ENCODE results near the gene RPP25L.

Gene RPP25L

GRCh38 chr9:34573599-34574325 lies 38.1 kb downstream of the RPP25L start:
- H3K36me3 ChIP-seq (ENCODE audit: control insufficient read depth, insufficient read depth, low read length), result no peaks in the 10 kb centered on the region
- H3K4me3 ChIP-seq (ENCODE audit: low read depth, low read length), result no peak overlapping the region
- H3K4me1 ChIP-seq (ENCODE audit: control insufficient read depth, insufficient read depth, low read length), result peaks cover 57% of the 10 kb centered on the region
- no peak overlapping the region for H3K27ac ChIP-seq (ENCODE audit: low read depth, low read length)
- no peaks in the 10 kb centered on the region for H3K9me3 ChIP-seq (ENCODE audit: control insufficient read depth, insufficient read depth, low read depth, low read length)
- peaks cover 26% of the 10 kb centered on the region for H3K27me3 ChIP-seq (ENCODE audit: control insufficient read depth, insufficient read depth, low read length)
- no peak overlapping the region for H3K9ac ChIP-seq (ENCODE audit: low read length)

DNA sequence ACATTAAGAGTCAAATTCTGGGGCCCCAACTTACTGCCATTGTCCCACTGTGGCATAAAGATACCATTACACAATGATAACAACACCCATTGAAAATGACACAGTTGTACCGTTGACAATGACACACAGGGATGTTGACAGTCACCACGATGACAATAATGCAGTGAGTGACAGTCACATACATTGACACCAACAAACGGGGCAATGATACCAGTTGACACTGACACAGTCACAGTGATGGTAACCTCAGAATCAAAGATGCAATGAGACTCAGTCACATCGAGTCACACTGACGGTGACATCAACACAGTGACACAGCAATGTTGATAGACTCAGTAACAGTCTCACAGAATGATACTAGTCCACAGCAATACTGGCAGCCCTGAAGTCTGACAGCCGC lies 39.3 kb downstream of the RPP25L start:
- Histone ChIP-seq H3K27ac (ENCODE audit: low read depth, low read length) (no peak overlapping the region), H3K9ac (ENCODE audit: low read length) (no peak overlapping the region), H3K4me1 (ENCODE audit: control insufficient read depth, insufficient read depth, low read length) (peaks cover 59% of the 10 kb centered on the region), H3K4me3 (ENCODE audit: low read depth, low read length) (no peak overlapping the region), H3K27me3 (ENCODE audit: control insufficient read depth, insufficient read depth, low read length) (peaks cover 21% of the 10 kb centered on the region), H3K36me3 (ENCODE audit: control insufficient read depth, insufficient read depth, low read length) (no peaks in the 10 kb centered on the region), H3K9me3 (ENCODE audit: control insufficient read depth, insufficient read depth, low read depth, low read length) (no peaks in the 10 kb centered on the region)

DNA sequence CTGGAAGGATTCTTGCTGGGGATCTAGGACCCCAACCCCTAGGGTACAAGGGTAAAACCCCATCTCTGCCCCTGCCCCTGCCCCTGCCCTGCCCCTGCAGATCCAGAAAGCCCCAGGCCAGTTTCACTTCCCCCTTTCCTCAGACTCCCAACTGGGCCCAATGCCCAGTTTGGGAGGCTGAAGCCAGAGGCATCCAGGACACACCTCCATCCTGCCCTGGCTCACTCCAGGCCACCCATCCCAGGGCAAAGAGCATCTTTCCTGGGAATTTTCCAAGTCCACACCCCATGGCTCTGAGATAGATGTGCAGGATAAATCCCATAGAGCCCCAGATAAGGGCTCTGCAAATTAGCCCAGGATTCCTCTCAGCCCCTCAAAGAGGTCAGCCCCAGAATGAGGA lies 39.8 kb downstream of the RPP25L start:
- Histone ChIP-seq H3K36me3 (ENCODE audit: control insufficient read depth, insufficient read depth, low read length) (no peaks in the 10 kb centered on the region), H3K27ac (ENCODE audit: low read depth, low read length) (no peak overlapping the region), H3K9ac (ENCODE audit: low read length) (no peak overlapping the region), H3K4me1 (ENCODE audit: control insufficient read depth, insufficient read depth, low read length) (peaks cover 54% of the 10 kb centered on the region), H3K4me3 (ENCODE audit: low read depth, low read length) (no peak overlapping the region), H3K9me3 (ENCODE audit: control insufficient read depth, insufficient read depth, low read depth, low read length) (no peaks in the 10 kb centered on the region), H3K27me3 (ENCODE audit: control insufficient read depth, insufficient read depth, low read length) (peaks cover 16% of the 10 kb centered on the region)

GRCh38 chr9:34571481-34571810 lies 40.5 kb downstream of the RPP25L start:
- Histone ChIP-seq H3K9me3 (ENCODE audit: control insufficient read depth, insufficient read depth, low read depth, low read length) (no peaks in the 10 kb centered on the region), H3K27me3 (ENCODE audit: control insufficient read depth, insufficient read depth, low read length) (peaks cover 10% of the 10 kb centered on the region), H3K9ac (ENCODE audit: low read length) (no peak overlapping the region), H3K36me3 (ENCODE audit: control insufficient read depth, insufficient read depth, low read length) (no peaks in the 10 kb centered on the region), H3K4me1 (ENCODE audit: control insufficient read depth, insufficient read depth, low read length) (peaks cover 52% of the 10 kb centered on the region), H3K27ac (ENCODE audit: low read depth, low read length) (no peak overlapping the region), H3K4me3 (ENCODE audit: low read depth, low read length) (no peak overlapping the region)

GRCh38 chr9:34570809-34571480 lies 41.0 kb downstream of the RPP25L start:
- H3K9ac ChIP-seq (ENCODE audit: low read length), result no peak overlapping the region
- H3K27ac ChIP-seq (ENCODE audit: low read depth, low read length), result no peak overlapping the region
- peaks cover 52% of the 10 kb centered on the region for H3K4me1 ChIP-seq (ENCODE audit: control insufficient read depth, insufficient read depth, low read length)
- no peaks in the 10 kb centered on the region for H3K36me3 ChIP-seq (ENCODE audit: control insufficient read depth, insufficient read depth, low read length)
- peaks cover 6% of the 10 kb centered on the region; the same call in 1 of the 2 replicates for H3K27me3 ChIP-seq (ENCODE audit: control insufficient read depth, insufficient read depth, low read length)
- no peaks in the 10 kb centered on the region for H3K9me3 ChIP-seq (ENCODE audit: control insufficient read depth, insufficient read depth, low read depth, low read length)
- no peak overlapping the region for H3K4me3 ChIP-seq (ENCODE audit: low read depth, low read length)

GRCh38 chr9:34570376-34570775 lies 41.5 kb downstream of the RPP25L start:
- Histone ChIP-seq H3K4me1 (ENCODE audit: control insufficient read depth, insufficient read depth, low read length) (peaks cover 53% of the 10 kb centered on the region), H3K9me3 (ENCODE audit: control insufficient read depth, insufficient read depth, low read depth, low read length) (no peaks in the 10 kb centered on the region), H3K4me3 (ENCODE audit: low read depth, low read length) (no peak overlapping the region), H3K36me3 (ENCODE audit: control insufficient read depth, insufficient read depth, low read length) (no peaks in the 10 kb centered on the region), H3K27ac (ENCODE audit: low read depth, low read length) (no peak overlapping the region), H3K27me3 (ENCODE audit: control insufficient read depth, insufficient read depth, low read length) (peaks cover 3% of the 10 kb centered on the region; the same call in 1 of the 2 replicates), H3K9ac (ENCODE audit: low read length) (no peak overlapping the region)

GRCh38 chr9:34568774-34569173 lies 43.1 kb downstream of the RPP25L start:
- Histone ChIP-seq H3K27ac (ENCODE audit: low read depth, low read length) (no peak overlapping the region), H3K9me3 (ENCODE audit: control insufficient read depth, insufficient read depth, low read depth, low read length) (no peaks in the 10 kb centered on the region), H3K4me1 (ENCODE audit: control insufficient read depth, insufficient read depth, low read length) (peaks cover 50% of the 10 kb centered on the region), H3K36me3 (ENCODE audit: control insufficient read depth, insufficient read depth, low read length) (no peaks in the 10 kb centered on the region), H3K9ac (ENCODE audit: low read length) (no peak overlapping the region), H3K4me3 (ENCODE audit: low read depth, low read length) (no peak overlapping the region), H3K27me3 (ENCODE audit: control insufficient read depth, insufficient read depth, low read length) (peaks cover 5% of the 10 kb centered on the region; the same call in 1 of the 2 replicates)

GRCh38 chr9:34568133-34568532 lies 43.8 kb downstream of the RPP25L start:
- H3K9ac ChIP-seq (ENCODE audit: low read length), result no peak overlapping the region
- H3K27ac ChIP-seq (ENCODE audit: low read depth, low read length), result no peak overlapping the region
- no peak overlapping the region for H3K4me3 ChIP-seq (ENCODE audit: low read depth, low read length)
- H3K9me3 ChIP-seq (ENCODE audit: control insufficient read depth, insufficient read depth, low read depth, low read length), result no peaks in the 10 kb centered on the region
- peaks cover 47% of the 10 kb centered on the region for H3K4me1 ChIP-seq (ENCODE audit: control insufficient read depth, insufficient read depth, low read length)
- no peaks in the 10 kb centered on the region for H3K36me3 ChIP-seq (ENCODE audit: control insufficient read depth, insufficient read depth, low read length)
- H3K27me3 ChIP-seq (ENCODE audit: control insufficient read depth, insufficient read depth, low read length), result peaks cover 10% of the 10 kb centered on the region; the same call in 1 of the 2 replicates

GRCh38 chr9:34566972-34567371 lies 44.9 kb downstream of the RPP25L start:
- Histone ChIP-seq H3K4me3 (ENCODE audit: low read depth, low read length) (no peak overlapping the region), H3K9me3 (ENCODE audit: control insufficient read depth, insufficient read depth, low read depth, low read length) (no peaks in the 10 kb centered on the region), H3K27ac (ENCODE audit: low read depth, low read length) (no peak overlapping the region), H3K4me1 (ENCODE audit: control insufficient read depth, insufficient read depth, low read length) (peaks cover 47% of the 10 kb centered on the region), H3K27me3 (ENCODE audit: control insufficient read depth, insufficient read depth, low read length) (peaks cover 10% of the 10 kb centered on the region; the same call in 1 of the 2 replicates), H3K9ac (ENCODE audit: low read length) (no peak overlapping the region), H3K36me3 (ENCODE audit: control insufficient read depth, insufficient read depth, low read length) (no peaks in the 10 kb centered on the region)

DNA sequence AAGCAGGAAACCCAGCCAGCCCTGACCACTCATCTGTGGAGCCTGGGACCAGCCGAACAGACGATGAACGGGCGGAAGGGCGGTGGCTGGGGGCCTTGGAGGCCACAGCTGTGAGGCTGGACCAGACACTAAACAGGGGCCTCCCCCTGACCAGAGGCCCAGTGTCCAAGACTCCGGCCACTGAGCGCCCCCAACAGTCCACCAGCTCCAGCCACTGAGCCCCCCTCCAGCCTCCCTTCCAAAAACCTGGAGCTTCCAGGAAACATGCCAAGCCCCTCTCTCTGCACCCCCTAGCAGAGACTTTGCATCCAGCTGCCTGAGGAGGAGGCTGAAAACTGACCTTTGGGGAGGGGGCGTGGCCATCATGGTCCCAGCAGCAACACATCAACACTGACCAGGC lies 45.6 kb downstream of the RPP25L start:
- H3K36me3 ChIP-seq (ENCODE audit: control insufficient read depth, insufficient read depth, low read length), result no peaks in the 10 kb centered on the region
- H3K9me3 ChIP-seq (ENCODE audit: control insufficient read depth, insufficient read depth, low read depth, low read length), result no peaks in the 10 kb centered on the region
- no peak overlapping the region for H3K4me3 ChIP-seq (ENCODE audit: low read depth, low read length)
- no peak overlapping the region for H3K9ac ChIP-seq (ENCODE audit: low read length)
- peaks cover 10% of the 10 kb centered on the region; the same call in 1 of the 2 replicates for H3K27me3 ChIP-seq (ENCODE audit: control insufficient read depth, insufficient read depth, low read length)
- H3K27ac ChIP-seq (ENCODE audit: low read depth, low read length), result no peak overlapping the region
- H3K4me1 ChIP-seq (ENCODE audit: control insufficient read depth, insufficient read depth, low read length), result peaks cover 46% of the 10 kb centered on the region

DNA sequence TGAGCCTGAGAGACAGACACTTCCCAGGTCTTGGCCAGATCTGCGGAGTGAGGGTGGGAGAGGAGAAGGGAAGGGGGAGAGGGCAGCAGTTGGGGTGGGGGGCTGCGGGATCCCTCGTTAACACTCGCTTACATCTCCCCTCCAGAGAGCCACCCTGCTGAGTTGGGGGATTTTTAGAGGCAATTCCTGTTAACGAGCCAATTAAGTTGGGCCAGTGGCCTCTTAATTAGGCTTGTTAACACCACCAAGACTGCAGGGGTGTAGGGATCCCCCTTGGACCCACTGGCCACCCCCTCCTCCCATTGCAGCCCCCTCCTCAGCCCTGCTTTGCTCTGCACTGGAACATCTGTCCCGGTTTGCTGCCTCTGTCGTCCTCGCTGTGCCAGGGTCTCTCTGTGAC lies 46.0 kb downstream of the RPP25L start:
- Histone ChIP-seq H3K27me3 (ENCODE audit: control insufficient read depth, insufficient read depth, low read length) (peaks cover 10% of the 10 kb centered on the region; the same call in 1 of the 2 replicates), H3K4me1 (ENCODE audit: control insufficient read depth, insufficient read depth, low read length) (peaks cover 42% of the 10 kb centered on the region), H3K4me3 (ENCODE audit: low read depth, low read length) (no peak overlapping the region), H3K27ac (ENCODE audit: low read depth, low read length) (no peak overlapping the region), H3K9ac (ENCODE audit: low read length) (no peak overlapping the region), H3K36me3 (ENCODE audit: control insufficient read depth, insufficient read depth, low read length) (no peaks in the 10 kb centered on the region), H3K9me3 (ENCODE audit: control insufficient read depth, insufficient read depth, low read depth, low read length) (no peaks in the 10 kb centered on the region)

All from HUES6 (cell line).